Heart left ventricle (tissue), 13 donors: ENCODE measurements around the gene ADIRF.
"Not testable (repeated sequence)": the region's sequence is repeated elsewhere in the genome, so short reads cannot be mapped to it uniquely, and the experiment has no call there.

Source experiments
- POLR2A ChIP-seq, 2 donors: fragments of 450-650 bp; IDR thresholded peaks; one replicate each; pipeline ENCODE4 v1.6.1; 2017; ENCODE audit warnings: antibody characterized with exemption in 2 of 2, mild to moderate bottlenecking in 2 of 2, moderate library complexity in 2 of 2
- TF ChIP-seq, protein P1 (sequence below), 12 donors: fragments of 200-600 bp; sonication (generic) in 4 of 12; IDR thresholded peaks; one replicate each; pipeline versions ENCODE4 v1.5.0 to v1.8.0; 2018 to 2022; ENCODE audit warnings: antibody characterized with exemption in 12 of 12, mild to moderate bottlenecking in 5 of 12
- donor health status: ischemic (EF 13 %, LVEDD 7.1; RV severe dilation, severe dysfunction).
- donor health status: DM: no; HTN: yes; CAD: no.
- donor health status: DM: no; HTN: no; CAD: no.
- donor health status: ischemic (EF 25% LVEDD 6.9; RV normal size, moderate dysfunction).
- donor health status: ischemic (EF 25% LVEDD 5.7; RV mildly dilated, moderate dysfunction).
- donor health status: ischemic (EF 35%, LVEDD 5.7; RV mildly dilated, moderate dysfunction).
- donor health status: nonischemic (EF 11% LVEDD 7.7; RV severe dilation, severe dysfunction).
- donor health status: DM: yes; HTN: yes; CAD: no.
- donor health status: PGD.
- donor health status: ischemic (EF 29% LVEDD 5.4; RV normal size, mild dysfunction).
- donor health status: nonischemic (EF 23%, LVEDD 6.1; RV moderate dilation, normal function).

GRCh38 chr10:87019066-87019465, 50.8 kb downstream of the ADIRF start:
- TF ChIP-seq, protein P1, sequence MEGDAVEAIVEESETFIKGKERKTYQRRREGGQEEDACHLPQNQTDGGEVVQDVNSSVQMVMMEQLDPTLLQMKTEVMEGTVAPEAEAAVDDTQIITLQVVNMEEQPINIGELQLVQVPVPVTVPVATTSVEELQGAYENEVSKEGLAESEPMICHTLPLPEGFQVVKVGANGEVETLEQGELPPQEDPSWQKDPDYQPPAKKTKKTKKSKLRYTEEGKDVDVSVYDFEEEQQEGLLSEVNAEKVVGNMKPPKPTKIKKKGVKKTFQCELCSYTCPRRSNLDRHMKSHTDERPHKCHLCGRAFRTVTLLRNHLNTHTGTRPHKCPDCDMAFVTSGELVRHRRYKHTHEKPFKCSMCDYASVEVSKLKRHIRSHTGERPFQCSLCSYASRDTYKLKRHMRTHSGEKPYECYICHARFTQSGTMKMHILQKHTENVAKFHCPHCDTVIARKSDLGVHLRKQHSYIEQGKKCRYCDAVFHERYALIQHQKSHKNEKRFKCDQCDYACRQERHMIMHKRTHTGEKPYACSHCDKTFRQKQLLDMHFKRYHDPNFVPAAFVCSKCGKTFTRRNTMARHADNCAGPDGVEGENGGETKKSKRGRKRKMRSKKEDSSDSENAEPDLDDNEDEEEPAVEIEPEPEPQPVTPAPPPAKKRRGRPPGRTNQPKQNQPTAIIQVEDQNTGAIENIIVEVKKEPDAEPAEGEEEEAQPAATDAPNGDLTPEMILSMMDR (IDR thresholded peaks at IDR 0.05), result not testable (repeated sequence)
- TF ChIP-seq POLR2A (IDR thresholded peaks at IDR 0.05), result not testable (repeated sequence)
